ENCODE data around the gene EFCAB14.

The EFCAB14 gene

GRCh38 chr1:46638921-46639320 is 80.0 kb downstream of the EFCAB14 start:
- no peak for TF ChIP-seq CTCF (IDR thresholded peaks at IDR 0.05; ENCODE audit: insufficient read depth, low read length, poor library complexity, severe bottlenecking)
- H3K36me3 ChIP-seq (ENCODE audit: control insufficient read depth, insufficient read depth, low read length) = peaks cover 6% of the 10 kb centered on the region
- H3K4me3 ChIP-seq (replicated peaks; ENCODE audit: low read depth, low read length) = no peak overlapping the region
- no peaks in the 10 kb centered on the region for H3K27me3 ChIP-seq (replicated peaks; ENCODE audit: control insufficient read depth, insufficient read depth, low read length)
- DNase-seq (ENCODE audit: extremely low read depth, insufficient read length) = no peak

- no peaks in the 10 kb centered on the region for H3K27me3 ChIP-seq (replicated peaks; ENCODE audit: control insufficient read depth, insufficient read depth, low read length)
- no peak overlapping the region for H3K4me3 ChIP-seq (replicated peaks; ENCODE audit: low read depth, low read length)
- no peak for DNase-seq (ENCODE audit: extremely low read depth, insufficient read length)
- TF ChIP-seq CTCF (IDR thresholded peaks at IDR 0.05; ENCODE audit: insufficient read depth, low read length, poor library complexity, severe bottlenecking) = no peak
- peaks cover 6% of the 10 kb centered on the region for H3K36me3 ChIP-seq (ENCODE audit: control insufficient read depth, insufficient read depth, low read length)
Observed at GRCh38 chr1:46637444-46638083, 81.3 kb downstream of the EFCAB14 start.

GRCh38 chr1:46635205-46635604 is 83.7 kb downstream of the EFCAB14 start:
- TF ChIP-seq CTCF (IDR thresholded peaks at IDR 0.05; ENCODE audit: insufficient read depth, low read length, poor library complexity, severe bottlenecking) = no peak
- no peaks in the 10 kb centered on the region for H3K27me3 ChIP-seq (replicated peaks; ENCODE audit: control insufficient read depth, insufficient read depth, low read length)
- peaks cover 11% of the 10 kb centered on the region for H3K36me3 ChIP-seq (ENCODE audit: control insufficient read depth, insufficient read depth, low read length)
- H3K4me3 ChIP-seq (replicated peaks; ENCODE audit: low read depth, low read length) = no peak overlapping the region
- DNase-seq (ENCODE audit: extremely low read depth, insufficient read length) = no peak

GRCh38 chr1:46630719-46631118 is 88.2 kb downstream of the EFCAB14 start:
- no peaks in the 10 kb centered on the region for H3K27me3 ChIP-seq (replicated peaks; ENCODE audit: control insufficient read depth, insufficient read depth, low read length)
- no peak overlapping the region for H3K4me3 ChIP-seq (replicated peaks; ENCODE audit: low read depth, low read length)
- TF ChIP-seq CTCF (IDR thresholded peaks at IDR 0.05; ENCODE audit: insufficient read depth, low read length, poor library complexity, severe bottlenecking) = no peak
- no peak for DNase-seq (ENCODE audit: extremely low read depth, insufficient read length)
- peaks cover 9% of the 10 kb centered on the region for H3K36me3 ChIP-seq (ENCODE audit: control insufficient read depth, insufficient read depth, low read length)
